ENCODE measurements around the gene TTC34. TPM values are rescaled to one million over a fixed set of nuclear protein-coding genes. Genes with fewer than 3 reads are reported as not detected.

TTC34 gene
- total and polyA plus RNA-seq, 10 of the 15 experiments (the other 5 are each of a cell fraction or from before 2014, with no cell fraction given) = 0.03 to 0.49 (median 0.05) TPM; not detected in 2

DNA sequence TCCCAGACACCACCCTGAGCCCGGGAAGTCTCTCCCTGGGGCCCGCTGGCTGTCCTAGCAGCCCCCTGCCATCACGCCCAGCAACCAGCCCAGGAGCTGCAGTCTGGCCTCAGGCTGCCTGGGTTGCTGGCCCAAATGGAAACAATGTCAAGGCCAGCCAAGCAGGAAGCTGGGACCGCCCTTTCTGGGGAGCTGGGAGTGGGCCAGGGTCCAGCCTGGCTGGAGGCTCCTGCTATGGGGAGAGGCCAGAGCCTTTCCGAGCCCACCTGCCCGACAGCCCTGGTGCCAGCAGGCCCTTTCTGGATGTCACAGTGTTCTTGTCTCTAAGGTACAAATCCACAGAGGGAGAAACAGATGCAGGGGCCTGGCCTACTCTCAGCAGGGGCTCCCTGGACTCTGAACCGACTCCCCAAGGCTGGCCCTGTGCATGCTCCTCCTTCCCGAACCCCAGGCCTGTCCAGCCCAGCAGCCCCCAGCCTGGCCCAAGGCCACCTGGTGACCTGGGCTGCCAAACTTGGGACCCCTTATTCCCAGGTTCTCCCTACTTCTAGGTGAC, 167.5 kb downstream of the TTC34 start:
- Histone ChIP-seq H3K27me3 (replicated peaks in 1 of 2; ENCODE audit: control insufficient read depth in 2 of 2, insufficient read depth in 2 of 2, low read length in 1 of 2) (no peaks in the 10 kb centered on the region; a peak in 1 of 4 replicates), H3K27ac (ENCODE audit: control insufficient read depth, insufficient read depth) (no peak overlapping the region), H3K36me3 (ENCODE audit: control insufficient read depth in 2 of 2, insufficient read depth in 2 of 2, low read length in 1 of 2) (no peaks in the 10 kb centered on the region), H3K4me1 (ENCODE audit: control insufficient read depth, insufficient read depth, low read length) (no peaks in the 10 kb centered on the region), H3K4me2 (ENCODE audit: control insufficient read depth, insufficient read depth) (no peak overlapping the region), H4K20me1 (ENCODE audit: control insufficient read depth, insufficient read depth) (no peaks in the 10 kb centered on the region), H3K9me3 (replicated peaks; ENCODE audit: control insufficient read depth, insufficient read depth, low read length) (no peaks in the 10 kb centered on the region; the same call in 2 of the 3 replicates), H3K9ac (ENCODE audit: control insufficient read depth, insufficient read depth, low read length) (no peak overlapping the region), H3K79me2 (ENCODE audit: control insufficient read depth, insufficient read depth, low read length) (no peaks in the 10 kb centered on the region), H2AFZ (ENCODE audit: control insufficient read depth, low read depth, low read length) (no peak overlapping the region), H3K4me3 (no peak overlapping the region)
- ATAC-seq (no peak), DNase-seq (ENCODE audit: low read depth, low spot score) (no peak), FAIRE-seq (no peak)
- CTCF ChIA-PET = no interaction called here
- intact Hi-C loops (cut with micrococcal nuclease; ENCODE audit: unreplicated experiment) (no loop called here), in situ Hi-C loops (cut with MboI) (no loop called here)
- POLR2A ChIA-PET = no interaction called here
- 1% methylated on average over 8 of the region's 8 CpGs for WGBS (ENCODE audit: insufficient coverage, insufficient replicate concordance, low lambda C conversion rate, missing lambda C conversion rate)
- SMC1A ChIA-PET (ENCODE audit: uncharacterized antibody, unreplicated experiment) = no interaction called here
- RAD21 ChIA-PET (ENCODE audit: unreplicated experiment) = no interaction called here
- no TSS peak for BruUV-seq (replicated peaks)
- no peak for TF ChIP-seq FOXM1 (IDR thresholded peaks at IDR 0.05; ENCODE audit: low read depth, low read length)
- TF ChIP-seq, protein P1, sequence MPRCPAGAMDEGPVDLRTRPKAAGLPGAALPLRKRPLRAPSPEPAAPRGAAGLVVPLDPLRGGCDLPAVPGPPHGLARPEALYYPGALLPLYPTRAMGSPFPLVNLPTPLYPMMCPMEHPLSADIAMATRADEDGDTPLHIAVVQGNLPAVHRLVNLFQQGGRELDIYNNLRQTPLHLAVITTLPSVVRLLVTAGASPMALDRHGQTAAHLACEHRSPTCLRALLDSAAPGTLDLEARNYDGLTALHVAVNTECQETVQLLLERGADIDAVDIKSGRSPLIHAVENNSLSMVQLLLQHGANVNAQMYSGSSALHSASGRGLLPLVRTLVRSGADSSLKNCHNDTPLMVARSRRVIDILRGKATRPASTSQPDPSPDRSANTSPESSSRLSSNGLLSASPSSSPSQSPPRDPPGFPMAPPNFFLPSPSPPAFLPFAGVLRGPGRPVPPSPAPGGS (IDR thresholded peaks at IDR 0.05; ENCODE audit: borderline replicate concordance, insufficient read depth, low read depth, low read length, poor library complexity, severe bottlenecking) = no peak
- TF ChIP-seq, protein P2, sequence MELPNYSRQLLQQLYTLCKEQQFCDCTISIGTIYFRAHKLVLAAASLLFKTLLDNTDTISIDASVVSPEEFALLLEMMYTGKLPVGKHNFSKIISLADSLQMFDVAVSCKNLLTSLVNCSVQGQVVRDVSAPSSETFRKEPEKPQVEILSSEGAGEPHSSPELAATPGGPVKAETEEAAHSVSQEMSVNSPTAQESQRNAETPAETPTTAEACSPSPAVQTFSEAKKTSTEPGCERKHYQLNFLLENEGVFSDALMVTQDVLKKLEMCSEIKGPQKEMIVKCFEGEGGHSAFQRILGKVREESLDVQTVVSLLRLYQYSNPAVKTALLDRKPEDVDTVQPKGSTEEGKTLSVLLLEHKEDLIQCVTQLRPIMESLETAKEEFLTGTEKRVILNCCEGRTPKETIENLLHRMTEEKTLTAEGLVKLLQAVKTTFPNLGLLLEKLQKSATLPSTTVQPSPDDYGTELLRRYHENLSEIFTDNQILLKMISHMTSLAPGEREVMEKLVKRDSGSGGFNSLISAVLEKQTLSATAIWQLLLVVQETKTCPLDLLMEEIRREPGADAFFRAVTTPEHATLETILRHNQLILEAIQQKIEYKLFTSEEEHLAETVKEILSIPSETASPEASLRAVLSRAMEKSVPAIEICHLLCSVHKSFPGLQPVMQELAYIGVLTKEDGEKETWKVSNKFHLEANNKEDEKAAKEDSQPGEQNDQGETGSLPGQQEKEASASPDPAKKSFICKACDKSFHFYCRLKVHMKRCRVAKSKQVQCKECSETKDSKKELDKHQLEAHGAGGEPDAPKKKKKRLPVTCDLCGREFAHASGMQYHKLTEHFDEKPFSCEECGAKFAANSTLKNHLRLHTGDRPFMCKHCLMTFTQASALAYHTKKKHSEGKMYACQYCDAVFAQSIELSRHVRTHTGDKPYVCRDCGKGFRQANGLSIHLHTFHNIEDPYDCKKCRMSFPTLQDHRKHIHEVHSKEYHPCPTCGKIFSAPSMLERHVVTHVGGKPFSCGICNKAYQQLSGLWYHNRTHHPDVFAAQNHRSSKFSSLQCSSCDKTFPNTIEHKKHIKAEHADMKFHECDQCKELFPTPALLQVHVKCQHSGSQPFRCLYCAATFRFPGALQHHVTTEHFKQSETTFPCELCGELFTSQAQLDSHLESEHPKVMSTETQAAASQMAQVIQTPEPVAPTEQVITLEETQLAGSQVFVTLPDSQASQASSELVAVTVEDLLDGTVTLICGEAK (IDR thresholded peaks at IDR 0.05; ENCODE audit: borderline replicate concordance) = no peak
- TF ChIP-seq PAX8 (IDR thresholded peaks at IDR 0.05) = no peak
- TF ChIP-seq SMARCA5 (IDR thresholded peaks at IDR 0.05) = no peak
- TF ChIP-seq KDM1A (IDR thresholded peaks at IDR 0.05; ENCODE audit: borderline replicate concordance) = no peak
- TF ChIP-seq ZBED1 (IDR thresholded peaks at IDR 0.05; ENCODE audit: borderline replicate concordance) = no peak
- no peak for TF ChIP-seq TAF1 (IDR thresholded peaks at IDR 0.05; ENCODE audit: borderline replicate concordance, low read depth, low read length)
- TF ChIP-seq YBX1 (IDR thresholded peaks at IDR 0.05) = no peak
- no peak for TF ChIP-seq POLR2A (IDR thresholded peaks at IDR 0.05; ENCODE audit: low read depth, low read length)
- no peak for TF ChIP-seq STAT1 (conservative IDR thresholded peaks at IDR 0.05)
- TF ChIP-seq, protein P3, sequence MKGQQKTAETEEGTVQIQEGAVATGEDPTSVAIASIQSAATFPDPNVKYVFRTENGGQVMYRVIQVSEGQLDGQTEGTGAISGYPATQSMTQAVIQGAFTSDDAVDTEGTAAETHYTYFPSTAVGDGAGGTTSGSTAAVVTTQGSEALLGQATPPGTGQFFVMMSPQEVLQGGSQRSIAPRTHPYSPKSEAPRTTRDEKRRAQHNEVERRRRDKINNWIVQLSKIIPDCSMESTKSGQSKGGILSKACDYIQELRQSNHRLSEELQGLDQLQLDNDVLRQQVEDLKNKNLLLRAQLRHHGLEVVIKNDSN (IDR thresholded peaks at IDR 0.05; ENCODE audit: borderline replicate concordance, extremely low read length, insufficient read depth, low read depth, low read length) = no peak
- no peak for TF ChIP-seq EGR1 (IDR thresholded peaks at IDR 0.05; ENCODE audit: borderline replicate concordance in 1 of 2, low read depth in 2 of 2, low read length in 2 of 2)
- TF ChIP-seq EP300 (IDR thresholded peaks at IDR 0.05; ENCODE audit: borderline replicate concordance in 1 of 2, control insufficient read depth in 1 of 2, low read depth in 2 of 2, low read length in 2 of 2) = no peak
- TF ChIP-seq SIN3A (IDR thresholded peaks at IDR 0.05; ENCODE audit: low read depth, low read length) = no peak

Measured in GM12878 (cell line).